GM19025 (cell line): ENCODE results near the gene PGAP3.
"Not testable (repeated sequence)": the region's sequence is repeated elsewhere in the genome, so short reads cannot be mapped to it uniquely, and the experiment has no call there.

Experiments used
- ATAC-seq: cut with Tn5 transposase; IDR thresholded peaks from one replicate; pipeline ENCODE4 v1.9.1; 2021; ENCODE audit warnings: mild to moderate bottlenecking, low read depth, moderate library complexity; ENCODE audit not compliant: unreplicated experiment

Gene PGAP3

DNA sequence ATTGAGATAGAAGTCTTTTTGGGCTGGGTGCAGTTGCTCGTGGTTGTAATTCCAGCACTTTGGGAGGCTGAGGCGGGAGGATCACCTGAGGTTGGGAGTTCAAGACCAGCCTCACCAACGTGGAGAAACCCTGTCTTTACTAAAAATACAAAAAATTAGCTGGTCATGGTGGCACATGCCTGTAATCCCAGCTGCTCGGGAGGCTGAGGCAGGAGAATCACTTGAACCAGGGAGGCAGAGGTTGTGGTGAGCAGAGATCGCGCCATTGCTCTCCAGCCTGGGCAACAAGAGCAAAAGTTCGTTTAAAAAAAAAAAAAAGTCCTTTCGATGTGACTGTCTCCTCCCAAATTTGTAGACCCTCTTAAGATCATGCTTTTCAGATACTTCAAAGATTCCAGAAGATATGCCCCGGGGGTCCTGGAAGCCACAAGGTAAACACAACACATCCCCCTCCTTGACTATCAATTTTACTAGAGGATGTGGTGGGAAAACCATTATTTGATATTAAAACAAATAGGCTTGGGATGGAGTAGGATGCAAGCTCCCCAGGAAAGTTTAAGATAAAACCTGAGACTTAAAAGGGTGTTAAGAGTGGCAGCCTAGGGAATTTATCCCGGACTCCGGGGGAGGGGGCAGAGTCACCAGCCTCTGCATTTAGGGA is 11.4 kb upstream of the PGAP3 start:
- ATAC-seq: not testable (repeated sequence)

GRCh38 chr17:39697961-39698360 is 10.1 kb upstream of the PGAP3 start:
- no peak for ATAC-seq

GRCh38 chr17:39696731-39697130 is 8.9 kb upstream of the PGAP3 start:
- ATAC-seq: no peak

DNA sequence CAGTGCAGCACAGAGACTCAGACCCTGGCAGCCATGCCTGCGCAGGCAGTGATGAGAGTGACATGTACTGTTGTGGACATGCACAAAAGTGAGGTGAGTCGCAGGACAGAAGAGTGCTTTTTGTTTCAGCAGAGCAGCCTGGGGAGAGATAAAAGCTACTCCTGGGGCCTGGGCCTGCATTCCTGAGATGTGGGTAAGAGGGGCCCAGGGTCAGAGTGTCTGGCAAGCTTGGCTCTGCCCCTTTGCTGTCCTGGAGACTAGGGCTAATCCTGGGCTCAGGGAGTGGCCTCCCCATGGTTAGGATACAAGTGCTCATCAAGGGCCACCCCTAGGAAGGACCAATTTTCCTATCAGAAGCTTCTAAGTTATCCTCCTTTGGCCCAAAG is 7.2 kb upstream of the PGAP3 start:
- ATAC-seq: no peak

GRCh38 chr17:39694593-39694992 is 6.7 kb upstream of the PGAP3 start:
- ATAC-seq: no peak

DNA sequence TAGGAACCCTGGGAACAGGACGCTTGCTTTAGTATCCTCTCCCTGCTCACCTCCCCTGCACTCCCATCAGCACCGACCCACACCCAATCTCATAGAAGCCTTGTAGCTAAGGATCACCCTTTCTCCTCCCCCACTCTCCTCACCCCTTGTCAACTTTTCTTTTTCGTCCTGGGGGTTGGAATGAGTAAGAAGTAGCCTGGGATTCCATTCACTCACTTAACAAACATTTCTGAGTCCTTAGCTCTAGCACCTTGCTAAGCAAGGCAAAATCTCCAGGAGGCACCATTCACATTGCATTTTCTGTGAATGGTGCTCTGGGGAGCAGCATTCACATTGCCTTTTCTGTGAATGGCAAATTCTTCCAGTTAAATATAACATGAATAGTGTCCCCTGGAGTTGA is 1.1 kb upstream of the PGAP3 start:
- no peak for ATAC-seq

DNA sequence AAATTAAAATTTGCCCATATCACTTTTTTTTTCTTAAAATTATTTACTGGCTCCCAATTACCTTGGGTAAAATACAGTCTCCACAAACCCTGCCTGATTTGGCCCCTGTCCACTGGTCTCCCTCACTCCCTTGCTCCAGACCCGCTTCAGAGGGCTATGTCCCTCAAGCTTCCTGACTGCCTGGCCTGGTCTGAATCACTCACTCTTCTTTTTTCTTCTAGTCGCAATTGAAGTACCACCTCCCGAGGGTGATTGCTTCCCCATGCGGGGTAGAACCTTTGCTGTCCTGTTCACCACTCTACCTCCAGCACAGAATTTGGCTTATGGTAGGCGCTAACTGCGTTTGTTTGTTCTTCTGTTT is 598 bp upstream of the PGAP3 start:
- ATAC-seq: no peak

GRCh38 chr17:39687101-39687545 is 734 bp downstream of the PGAP3 start:
- ATAC-seq: no peak

GRCh38 chr17:39684369-39685192 is 3.3 kb downstream of the PGAP3 start:
- no peak for ATAC-seq

GRCh38 chr17:39683295-39683939 is 4.4 kb downstream of the PGAP3 start:
- ATAC-seq: no peak

- no peak for ATAC-seq
Observed at GRCh38 chr17:39679521-39680192, 8.2 kb downstream of the PGAP3 start.

DNA sequence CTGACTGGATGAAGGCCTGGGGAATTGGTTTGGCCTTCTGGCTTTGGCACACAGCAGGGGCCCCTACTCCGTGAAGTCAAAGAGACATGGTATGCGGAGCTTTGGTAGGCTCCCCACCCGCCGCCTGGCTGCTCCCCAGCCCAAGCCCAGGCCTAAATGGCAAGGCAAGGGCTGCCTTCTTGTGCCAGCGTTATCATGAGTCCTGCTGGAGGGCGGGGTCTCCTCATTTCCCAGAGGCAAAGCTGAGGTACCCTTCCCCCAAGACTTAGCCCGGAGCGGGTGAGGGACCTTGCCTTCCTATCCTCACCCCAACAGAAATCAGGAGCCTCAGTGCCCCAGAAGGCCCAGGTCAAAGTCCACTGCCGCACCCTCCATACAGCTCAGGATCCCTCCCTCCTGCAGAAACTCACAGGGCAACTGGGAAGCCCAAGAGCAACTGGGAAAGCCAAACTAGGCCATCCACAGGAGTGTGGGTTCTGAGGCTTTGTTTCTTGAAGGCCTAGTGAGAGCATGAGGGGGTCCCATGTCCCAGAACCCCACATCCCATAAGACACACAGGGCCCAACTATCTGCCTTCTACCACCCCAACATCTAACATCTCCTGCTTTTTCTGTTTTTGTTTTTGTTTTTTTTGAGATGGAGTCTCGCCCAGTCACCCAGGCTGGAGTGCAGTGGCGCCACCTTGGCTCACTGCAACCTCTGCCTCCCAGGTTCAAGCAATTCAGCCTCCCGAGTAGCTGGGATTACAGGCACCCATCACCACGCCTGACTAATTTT is 9.3 kb downstream of the PGAP3 start:
- ATAC-seq: no peak

DNA sequence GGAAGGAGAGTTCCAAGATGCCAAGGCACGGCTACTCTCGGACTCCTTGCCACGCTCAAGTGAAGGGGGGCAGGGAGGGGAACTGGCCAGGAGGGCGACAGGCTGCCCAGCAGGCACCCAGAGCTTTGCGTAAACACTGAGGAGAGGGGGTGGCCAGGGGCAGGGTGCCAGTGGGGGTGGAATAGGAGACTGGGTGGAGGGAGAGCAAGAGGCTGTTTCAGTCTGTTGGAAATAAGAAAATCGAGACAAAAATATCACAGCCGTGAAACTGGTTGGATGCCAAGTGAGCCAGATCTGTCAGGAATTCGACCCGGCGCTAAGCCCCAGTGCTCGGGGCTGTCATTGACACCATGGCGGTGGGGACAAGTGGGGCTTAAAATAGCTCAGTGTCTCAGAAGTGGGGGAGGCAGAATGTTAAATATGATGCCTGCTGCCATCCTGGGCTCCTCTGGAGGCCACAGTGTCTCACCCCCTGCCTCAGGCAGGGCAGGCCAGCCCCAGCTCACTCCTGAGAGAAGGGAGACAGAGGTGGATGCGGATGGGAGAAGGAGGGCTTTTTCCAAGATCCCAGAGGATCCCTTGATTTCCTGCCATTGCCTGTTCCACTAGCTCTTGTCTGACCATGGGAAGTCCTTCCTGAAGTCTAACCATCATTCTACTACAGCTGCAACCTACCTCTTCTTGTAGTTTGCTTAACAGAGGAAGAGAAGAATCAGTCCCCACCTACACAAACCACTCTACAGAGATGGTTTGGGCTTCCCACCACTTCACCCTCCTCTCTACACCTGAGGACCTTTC is 10.1 kb downstream of the PGAP3 start:
- no peak for ATAC-seq

GRCh38 chr17:39677072-39677471 is 10.8 kb downstream of the PGAP3 start:
- ATAC-seq: no peak

- no peak for ATAC-seq
Observed at GRCh38 chr17:39676198-39676819, 11.5 kb downstream of the PGAP3 start.

- ATAC-seq: no peak
Observed at GRCh38 chr17:39675390-39676082, 12.3 kb downstream of the PGAP3 start.

GRCh38 chr17:39674702-39675389 is 13.0 kb downstream of the PGAP3 start:
- no peak for ATAC-seq

GRCh38 chr17:39674179-39674578 is 13.7 kb downstream of the PGAP3 start:
- ATAC-seq: no peak
